ENCODE results near the gene MPPED1. TPM values are rescaled to one million over a fixed set of nuclear protein-coding genes. Genes with fewer than 3 reads are reported as not detected.

Gene MPPED1
- total RNA-seq, 2 donors from 2014 or later = not detected

- no peak for DNase-seq
- TF ChIP-seq CTCF (IDR thresholded peaks at IDR 0.05) (no peak), POLR2A (IDR thresholded peaks at IDR 0.05) (no peak)
- WGBS, 2 donors = 85 to 87% methylated on average over 14 to 17 of the region's 17 CpGs
- intact Hi-C loops (cut with DNase I) = no loop called here
- ATAC-seq = no peak
- Histone ChIP-seq H3K4me3 (no peak overlapping the region), H3K27me3 (no peaks in the 10 kb centered on the region), H3K36me3 (replicated peaks in 1 of 2; ENCODE audit: insufficient read depth in 1 of 2, low read depth in 2 of 2) (no peaks in the 10 kb centered on the region), H3K9me3 (peaks cover 0 to 5% (median 0%) of the 10 kb centered on the region in 3 donors), H3K27ac (no peak overlapping the region), H3K4me1 (no peaks in the 10 kb centered on the region)
These were observed 143.0 kb downstream of the MPPED1 start for GRCh38 chr22:43554694-43555365.

- ATAC-seq = no peak
These were observed 144.0 kb downstream of the MPPED1 start for GRCh38 chr22:43555561-43556515.

More at GRCh38 chr22:43555561-43556515, 144.0 kb downstream of the MPPED1 start:
- no peaks in the 10 kb centered on the region for H3K4me1 ChIP-seq
- no peaks in the 10 kb centered on the region for H3K27me3 ChIP-seq
- no peak for DNase-seq
- TF ChIP-seq CTCF (IDR thresholded peaks at IDR 0.05) (no peak), POLR2A (IDR thresholded peaks at IDR 0.05) (no peak)
- H3K36me3 ChIP-seq (replicated peaks in 1 of 2; ENCODE audit: insufficient read depth in 1 of 2, low read depth in 2 of 2) = no peaks in the 10 kb centered on the region
- peaks cover 0 to 5% (median 0%) of the 10 kb centered on the region in 3 donors for H3K9me3 ChIP-seq
- intact Hi-C loops (cut with DNase I) = no loop called here
- WGBS, 2 donors = 79 to 87% methylated on average over 10 to 11 of the region's 11 CpGs
- no peak overlapping the region for H3K27ac ChIP-seq
- H3K4me3 ChIP-seq = no peak overlapping the region

Other genes with a start within 250 kb of the MPPED1 start
- gene TTLL12, start 224.9 kb upstream of the MPPED1 start, total RNA-seq = 10 to 100 TPM; 21.0 to 25.1 TPM
- under 1 TPM; under 0.01 to 0.26 TPM for gene SCUBE1, start 68.6 kb upstream of the MPPED1 start, total RNA-seq

All from body of pancreas (tissue), 4 donors.